ENCODE data around the gene KCNH6.

GRCh38 chr17:63491413-63491812 is 31.7 kb upstream of the KCNH6 start:
- TF ChIP-seq CTCF (IDR thresholded peaks at IDR 0.05; ENCODE audit: low read length), result no peak
- TF ChIP-seq EZH2 (optimal IDR thresholded peaks at IDR 0.05; ENCODE audit: low read depth, low read length), result no peak
